Subcutaneous adipose tissue (tissue), 4 donors: ENCODE data around the gene GNRHR. TPM values are rescaled to one million over a fixed set of nuclear protein-coding genes. Genes with fewer than 3 reads are reported as not detected.

Experiments
- total RNA-seq, 4 donors: library from RNA; depleted of rRNA; stranded (reverse); fragments of >200 nt; gene quantifications; one replicate each; pipeline ENCODE4 v1.1.0, GENCODE V29; 2016
- TF ChIP-seq, protein P1 (sequence below): fragments of 450-650 bp; IDR thresholded peaks from one replicate; pipeline ENCODE4 v1.5.1; 2016; ENCODE audit warnings: low read depth, mild to moderate bottlenecking, control low read depth, antibody characterized with exemption, moderate library complexity

Gene GNRHR
- total RNA-seq, 4 donors from 2014 or later, result not detected

DNA sequence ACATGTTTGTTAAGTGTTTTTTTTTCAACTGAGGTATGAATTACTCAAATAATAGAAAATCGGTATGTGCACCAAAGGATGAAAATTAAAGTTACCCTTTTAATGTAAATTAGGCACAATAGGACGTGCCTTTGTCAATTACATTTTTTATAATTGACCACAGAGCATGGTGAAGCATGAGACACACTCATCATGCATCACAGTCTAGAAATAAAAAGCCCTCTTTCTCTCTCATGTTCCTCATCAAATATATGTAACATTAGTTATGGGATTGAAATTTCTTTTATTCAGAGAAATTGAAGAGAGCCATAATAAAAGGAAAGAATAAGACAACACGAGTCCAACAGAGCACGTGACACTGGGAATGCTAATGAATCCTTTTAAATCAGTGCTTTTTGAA, 3.5 kb downstream of the GNRHR start:
- TF ChIP-seq, protein P1, sequence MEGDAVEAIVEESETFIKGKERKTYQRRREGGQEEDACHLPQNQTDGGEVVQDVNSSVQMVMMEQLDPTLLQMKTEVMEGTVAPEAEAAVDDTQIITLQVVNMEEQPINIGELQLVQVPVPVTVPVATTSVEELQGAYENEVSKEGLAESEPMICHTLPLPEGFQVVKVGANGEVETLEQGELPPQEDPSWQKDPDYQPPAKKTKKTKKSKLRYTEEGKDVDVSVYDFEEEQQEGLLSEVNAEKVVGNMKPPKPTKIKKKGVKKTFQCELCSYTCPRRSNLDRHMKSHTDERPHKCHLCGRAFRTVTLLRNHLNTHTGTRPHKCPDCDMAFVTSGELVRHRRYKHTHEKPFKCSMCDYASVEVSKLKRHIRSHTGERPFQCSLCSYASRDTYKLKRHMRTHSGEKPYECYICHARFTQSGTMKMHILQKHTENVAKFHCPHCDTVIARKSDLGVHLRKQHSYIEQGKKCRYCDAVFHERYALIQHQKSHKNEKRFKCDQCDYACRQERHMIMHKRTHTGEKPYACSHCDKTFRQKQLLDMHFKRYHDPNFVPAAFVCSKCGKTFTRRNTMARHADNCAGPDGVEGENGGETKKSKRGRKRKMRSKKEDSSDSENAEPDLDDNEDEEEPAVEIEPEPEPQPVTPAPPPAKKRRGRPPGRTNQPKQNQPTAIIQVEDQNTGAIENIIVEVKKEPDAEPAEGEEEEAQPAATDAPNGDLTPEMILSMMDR, result no peak

DNA sequence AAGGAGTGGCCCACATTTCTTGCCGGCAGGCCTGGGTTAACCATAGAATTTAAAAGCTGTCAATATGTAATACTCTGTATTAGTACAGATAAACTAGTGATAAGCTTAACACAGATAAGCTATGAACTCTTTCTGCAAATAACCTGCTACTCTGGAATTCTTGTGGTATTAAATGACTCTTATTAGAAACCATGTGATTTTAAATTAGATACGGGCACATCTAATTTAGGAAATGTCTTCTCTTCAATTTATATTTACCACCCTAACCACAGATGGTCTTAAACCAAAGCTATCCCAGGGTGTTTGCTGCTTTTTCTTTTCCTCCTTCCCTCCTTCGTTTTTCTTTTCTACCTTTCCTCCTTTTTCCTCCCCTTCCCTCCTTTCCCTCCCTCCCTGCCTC, 4.9 kb downstream of the GNRHR start:
- TF ChIP-seq, protein P1, result no peak

DNA sequence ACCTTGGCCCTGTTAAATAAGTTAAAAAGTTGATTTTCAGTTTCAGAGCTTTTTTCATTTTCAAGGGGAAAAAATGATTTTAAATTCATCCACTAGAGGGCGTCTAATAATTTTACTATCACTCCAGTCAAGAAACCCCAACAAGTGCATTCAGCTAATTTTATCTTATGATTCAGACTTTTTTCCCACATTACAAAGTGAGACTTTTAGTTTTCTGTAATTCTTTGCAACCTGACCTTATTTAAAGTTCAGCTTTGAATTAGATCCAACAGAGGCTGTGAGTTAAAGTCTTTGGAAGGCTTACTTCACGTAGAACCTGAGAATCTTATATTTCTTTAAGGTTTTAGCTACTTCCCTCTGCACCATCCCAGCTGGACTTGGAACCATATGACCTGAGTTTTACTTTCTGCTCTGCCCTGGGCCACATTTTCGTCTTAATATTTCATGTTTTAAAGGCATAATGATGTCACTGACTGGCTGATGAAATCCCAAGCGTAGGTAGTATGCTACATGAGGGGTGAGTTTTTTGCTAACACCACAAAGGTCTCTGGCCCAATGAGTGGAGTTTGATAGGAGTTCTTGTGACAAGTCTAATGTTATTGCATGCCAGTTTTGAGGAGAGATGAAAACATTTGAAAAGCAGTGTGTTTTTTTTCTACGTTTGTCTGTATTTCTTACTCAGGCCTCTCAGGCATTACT, 7.2 kb downstream of the GNRHR start:
- TF ChIP-seq, protein P1, result no peak

DNA sequence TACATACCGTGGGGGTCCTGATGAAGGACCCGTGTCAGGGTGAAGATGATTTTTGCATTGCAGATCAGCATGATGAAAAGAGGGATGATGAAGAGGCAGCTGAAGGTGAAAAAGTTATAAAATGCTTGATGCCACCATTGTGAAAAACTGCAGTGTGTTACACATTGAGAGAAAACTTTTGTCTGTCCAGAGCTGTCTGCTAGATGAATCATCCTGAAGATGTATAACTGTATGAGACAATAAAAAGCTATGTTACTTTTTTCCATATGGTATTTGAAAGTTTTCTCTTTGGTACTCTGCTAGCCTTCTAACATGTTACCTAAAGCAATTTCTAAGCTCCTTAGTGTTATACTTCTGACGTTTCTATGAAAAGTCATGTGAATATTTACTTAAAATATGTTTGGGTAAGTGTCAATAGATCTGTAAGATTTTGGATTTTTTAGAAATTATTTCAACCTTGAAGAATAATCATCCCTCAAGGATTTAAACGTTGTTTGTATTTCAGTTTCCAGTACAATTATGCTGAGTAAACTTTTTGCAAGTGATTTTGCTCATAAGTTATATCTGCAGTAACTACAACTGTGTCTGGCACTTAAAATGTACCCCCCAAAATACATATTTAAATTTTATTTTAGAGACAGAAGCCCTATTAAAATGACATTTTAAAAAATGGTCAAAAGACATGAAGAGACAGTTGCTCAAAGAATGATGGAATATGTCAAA, 9.5 kb downstream of the GNRHR start:
- TF ChIP-seq, protein P1, result no peak

DNA sequence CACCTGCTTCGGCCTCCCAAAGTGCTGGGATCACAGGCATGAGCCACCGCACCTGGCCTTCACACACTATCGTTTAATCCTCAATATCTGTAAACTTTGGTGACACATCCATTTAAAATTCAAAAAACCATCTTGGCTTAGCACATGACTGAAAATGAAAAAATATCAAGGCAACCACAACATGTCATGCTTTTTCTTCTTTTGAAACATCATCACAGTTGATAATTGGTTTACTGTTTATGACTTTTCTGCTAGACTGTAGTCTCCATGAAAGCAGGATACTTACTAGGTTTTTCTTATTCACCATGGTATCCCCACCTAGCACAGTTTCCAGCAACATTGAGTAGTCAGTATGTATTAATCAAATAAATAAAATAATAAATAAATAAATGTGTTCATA, 11.0 kb downstream of the GNRHR start:
- TF ChIP-seq, protein P1, result no peak

DNA sequence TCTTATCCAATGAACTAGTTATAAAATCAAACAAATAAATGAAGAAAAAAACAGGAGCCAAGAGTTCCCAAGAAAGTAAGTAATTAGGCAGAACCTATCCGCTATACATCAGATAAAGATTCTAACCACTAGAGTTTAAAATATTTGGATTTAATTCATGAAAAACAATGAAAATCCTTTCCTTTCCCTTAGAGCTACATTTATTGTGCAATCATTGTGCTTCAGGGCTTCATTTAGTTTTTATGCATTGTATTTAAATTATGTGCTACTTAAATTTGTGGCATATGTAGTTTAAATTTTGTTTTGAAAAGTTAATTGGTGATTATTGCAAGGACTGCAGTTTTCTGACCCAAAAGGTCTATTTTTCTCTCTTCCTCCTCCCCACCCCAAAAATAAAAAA, 17.9 kb downstream of the GNRHR start:
- TF ChIP-seq, protein P1, result no peak

DNA sequence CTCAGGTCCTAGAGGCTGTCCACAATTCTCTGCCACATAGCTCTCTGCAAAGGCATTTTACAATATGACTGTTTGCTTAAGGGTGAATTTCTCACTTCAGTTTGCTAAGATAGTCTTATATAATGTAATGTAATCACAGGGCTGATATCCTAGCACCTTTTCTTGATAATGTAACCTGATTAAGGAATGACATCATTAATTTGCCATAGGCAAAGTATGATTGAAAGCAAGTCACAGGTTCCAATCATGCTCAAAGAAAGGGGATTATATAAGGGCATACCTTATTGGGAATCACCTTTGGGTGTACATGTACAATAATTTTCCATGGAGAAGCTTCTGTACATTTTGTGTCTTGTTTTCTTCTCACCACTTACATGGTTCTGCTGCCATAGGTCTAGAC, 18.9 kb downstream of the GNRHR start:
- TF ChIP-seq, protein P1, result no peak
